Kidney epithelial cell (primary cell): ENCODE data around the gene FADS2. TPM values are rescaled to one million over a fixed set of nuclear protein-coding genes. Genes with fewer than 3 reads are reported as not detected.

Experiments used
- DNase-seq: peaks from one replicate; pipeline ENCODE4 v3.0.0-alpha.2; 2010; ENCODE audit warnings: low read depth
- H3K27me3 ChIP-seq: 2 replicates; pipeline ENCODE4 v1.6.0; 2011; ENCODE audit warnings: low read length; ENCODE audit not compliant: control insufficient read depth, insufficient read depth
- H3K36me3 ChIP-seq: 2 replicates; pipeline ENCODE4 v1.5.1; 2011; ENCODE audit warnings: low read length; ENCODE audit not compliant: control insufficient read depth, insufficient read depth
- H3K4me3 ChIP-seq: 2 replicates; pipeline ENCODE4 v1.5.1; 2011; ENCODE audit warnings: low read depth, mild to moderate bottlenecking, control low read depth, low read length
- CTCF ChIP-seq: IDR thresholded peaks from 2 replicates; pipeline ENCODE4 v1.5.1; 2011; ENCODE audit warnings: mild to moderate bottlenecking, moderate library complexity, low read length, control low read depth, inconsistent platforms; ENCODE audit not compliant: insufficient read depth, poor library complexity, severe bottlenecking
- total RNA-seq: library from RNA; depleted of rRNA; stranded (reverse); fragments of >200 nt; gene quantifications from 2 replicates; pipeline ENCODE4 v1.2.3, GENCODE V29; 2015

The FADS2 gene
- total RNA-seq, 1 donor from 2014 or later = 235 TPM

- Histone ChIP-seq H3K4me3 (no peak overlapping the region), H3K27me3 (no peaks in the 10 kb centered on the region), H3K36me3 (peaks cover 4% of the 10 kb centered on the region)
- TF ChIP-seq CTCF = no peak
- DNase-seq = no peak
Measured at GRCh38 chr11:61800331-61801281, 27.5 kb upstream of the FADS2 start.

GRCh38 chr11:61802605-61803004, 25.5 kb upstream of the FADS2 start:
- Histone ChIP-seq H3K36me3 (peaks cover 4% of the 10 kb centered on the region), H3K27me3 (no peaks in the 10 kb centered on the region), H3K4me3 (no peak overlapping the region)
- no peak for TF ChIP-seq CTCF
- no peak for DNase-seq

- DNase-seq = no peak
- no peak overlapping the region for H3K4me3 ChIP-seq
- H3K27me3 ChIP-seq = no peaks in the 10 kb centered on the region
- TF ChIP-seq CTCF = no peak
- peaks cover 4% of the 10 kb centered on the region for H3K36me3 ChIP-seq
Measured at GRCh38 chr11:61803889-61804647, 24.0 kb upstream of the FADS2 start.

- Histone ChIP-seq H3K27me3 (no peaks in the 10 kb centered on the region), H3K4me3 (no peak overlapping the region), H3K36me3 (peaks cover 8% of the 10 kb centered on the region)
- TF ChIP-seq CTCF = no peak
- DNase-seq = no peak
Measured at GRCh38 chr11:61805146-61805545, 23.0 kb upstream of the FADS2 start.

- DNase-seq = no peak
- Histone ChIP-seq H3K27me3 (no peaks in the 10 kb centered on the region), H3K36me3 (peaks cover 8% of the 10 kb centered on the region), H3K4me3 (no peak overlapping the region)
- no peak for TF ChIP-seq CTCF
Measured at GRCh38 chr11:61806785-61807184, 21.3 kb upstream of the FADS2 start.
